PC-9 (cell line): ENCODE measurements around the gene CAPNS1. TPM values are rescaled to one million over a fixed set of nuclear protein-coding genes. Genes with fewer than 3 reads are reported as not detected.

ENCODE experiments used
- BruUV-seq: library from RNA; stranded (reverse); fragments of 400-500 nt; replicated peaks from 2 replicates; lab custom pipeline; 2021; lab: Mats Ljungman, UMichigan
- CTCF ChIA-PET: fragments of 300-600 bp; sonication (Branson Sonifier 250); formaldehyde crosslinking; loops from one replicate; lab custom pipeline; 2022; ENCODE audit warnings: antibody characterized with exemption; lab: Charles Lee
- POLR2A ChIA-PET: fragments of 300-600 bp; sonication (Branson Sonifier 250); formaldehyde crosslinking; loops from one replicate; lab custom pipeline; 2022; ENCODE audit warnings: antibody characterized with exemption; ENCODE audit not compliant: unreplicated experiment; lab: Charles Lee
- DNase-seq, 2 experiments: peaks; one replicate each; pipeline versions ENCODE4 v3.0.0 to v3.0.0-alpha.2; 2015 to 2022; ENCODE audit warnings: mixed read lengths in 1 of 2
- H2AFZ ChIP-seq: fragments of 200-600 bp; sonication (generic); 2 replicates; pipeline ENCODE4 v1.8.1; 2017; ENCODE audit warnings: antibody characterized with exemption
- H3F3A ChIP-seq: fragments of 200-600 bp; sonication (generic); 2 replicates; pipeline ENCODE4 v1.8.1; 2017; ENCODE audit warnings: antibody characterized with exemption, mild to moderate bottlenecking, low read depth; ENCODE audit not compliant: insufficient read depth
- H3K27ac ChIP-seq: fragments of 200-600 bp; sonication (generic); 2 replicates; pipeline ENCODE4 v1.6.1; 2016; ENCODE audit warnings: mixed run types
- H3K27me3 ChIP-seq: fragments of 200-600 bp; sonication (generic); 2 replicates; pipeline ENCODE4 v1.6.1; 2016; ENCODE audit warnings: low read depth, mixed run types; ENCODE audit not compliant: insufficient read depth
- H3K36me3 ChIP-seq: fragments of 200-600 bp; sonication (generic); 2 replicates; pipeline ENCODE4 v1.6.1; 2016; ENCODE audit warnings: low read depth, mixed run types
- H3K4me1 ChIP-seq: fragments of 200-600 bp; sonication (generic); replicated peaks from 2 replicates; pipeline ENCODE4 v1.6.1; 2016; ENCODE audit warnings: mixed run types; ENCODE audit not compliant: insufficient read depth
- H3K4me2 ChIP-seq: fragments of 200-600 bp; sonication (generic); 2 replicates; pipeline ENCODE4 v1.6.1; 2017; ENCODE audit warnings: mixed run types
- H3K4me3 ChIP-seq: fragments of 200-600 bp; sonication (generic); 2 replicates; pipeline ENCODE4 v1.6.1; 2016; ENCODE audit warnings: mixed run types
- H3K79me2 ChIP-seq: fragments of 200-600 bp; sonication (generic); 2 replicates; pipeline ENCODE4 v1.6.1; 2017; ENCODE audit warnings: low read depth, mixed run types
- H3K9me2 ChIP-seq: fragments of 200-600 bp; sonication (generic); 2 replicates; pipeline ENCODE4 v1.8.1; 2017; ENCODE audit warnings: mild to moderate bottlenecking; ENCODE audit not compliant: insufficient read depth
- H3K9me3 ChIP-seq: fragments of 200-600 bp; sonication (generic); 2 replicates; pipeline ENCODE4 v1.8.1; 2016; ENCODE audit warnings: low read depth; ENCODE audit not compliant: insufficient read depth
- H4K20me1 ChIP-seq: fragments of 200-600 bp; sonication (generic); 2 replicates; pipeline ENCODE4 v1.8.1; 2017; ENCODE audit not compliant: insufficient read depth
- EZH2 ChIP-seq: fragments of 200-600 bp; sonication (generic); IDR thresholded peaks from 2 replicates; pipeline ENCODE4 v1.8.0; 2017; ENCODE audit warnings: antibody characterized with exemption, low read depth
- intact Hi-C: fragments of 100-400 bp; cut with micrococcal nuclease; formaldehyde crosslinking; loops from one replicate; pipeline ENCODE4 v1.10.0; 2022; ENCODE audit not compliant: unreplicated experiment
- total RNA-seq: library from RNA; stranded (reverse); gene quantifications from 2 replicates; pipeline ENCODE4 v1.2.3, GENCODE V29; 2021
- TF ChIP-seq, protein P1 (sequence below): fragments of 200-600 bp; sonication (generic); conservative IDR thresholded peaks from 2 replicates; pipeline ENCODE4 v1.6.1; 2017; ENCODE audit warnings: mixed run types, antibody characterized with exemption, mild to moderate bottlenecking, moderate library complexity

CAPNS1 gene
- total RNA-seq, 1 experiment from 2014 or later, result 1,177 TPM

DNA sequence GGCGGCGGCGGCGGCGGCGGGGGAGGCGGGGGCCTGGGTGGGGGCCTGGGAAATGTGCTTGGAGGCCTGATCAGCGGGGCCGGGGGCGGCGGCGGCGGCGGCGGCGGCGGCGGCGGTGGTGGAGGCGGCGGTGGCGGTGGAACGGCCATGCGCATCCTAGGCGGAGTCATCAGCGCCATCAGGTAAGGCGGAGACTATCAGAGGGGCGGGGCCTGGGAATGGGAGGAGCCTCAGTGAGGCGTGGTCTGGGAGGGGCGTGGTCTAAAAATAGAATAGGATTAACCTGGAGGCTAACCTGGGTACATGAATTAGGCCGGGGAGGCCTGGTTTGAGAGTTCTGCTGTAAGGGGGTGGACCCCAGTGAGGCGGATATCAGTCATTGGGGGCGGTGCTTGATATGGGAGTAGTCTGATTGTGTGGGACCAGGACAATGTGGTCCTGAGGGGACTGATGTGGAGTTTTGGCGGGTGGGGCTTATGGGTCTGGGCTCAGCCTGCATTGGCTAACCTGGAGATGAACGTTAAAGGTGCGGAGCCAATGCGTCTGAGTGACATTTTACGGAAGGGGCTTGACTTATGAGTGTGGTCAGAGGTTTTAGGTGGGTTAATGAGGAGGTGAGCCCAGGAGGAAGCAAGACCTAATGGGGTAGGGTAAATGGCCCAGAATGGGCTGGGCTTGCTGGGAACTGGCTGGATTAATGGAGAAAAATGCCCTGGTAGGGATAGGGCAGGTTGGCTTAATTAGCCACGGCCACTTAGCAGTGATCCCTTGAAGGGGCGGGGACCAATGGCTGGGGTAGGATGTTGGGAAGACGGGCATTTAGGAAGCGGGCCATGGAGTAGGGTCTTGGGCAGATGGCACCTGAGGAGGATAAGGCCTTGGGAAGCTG lies 1.4 kb downstream of the CAPNS1 start:
- TF ChIP-seq, protein P1, sequence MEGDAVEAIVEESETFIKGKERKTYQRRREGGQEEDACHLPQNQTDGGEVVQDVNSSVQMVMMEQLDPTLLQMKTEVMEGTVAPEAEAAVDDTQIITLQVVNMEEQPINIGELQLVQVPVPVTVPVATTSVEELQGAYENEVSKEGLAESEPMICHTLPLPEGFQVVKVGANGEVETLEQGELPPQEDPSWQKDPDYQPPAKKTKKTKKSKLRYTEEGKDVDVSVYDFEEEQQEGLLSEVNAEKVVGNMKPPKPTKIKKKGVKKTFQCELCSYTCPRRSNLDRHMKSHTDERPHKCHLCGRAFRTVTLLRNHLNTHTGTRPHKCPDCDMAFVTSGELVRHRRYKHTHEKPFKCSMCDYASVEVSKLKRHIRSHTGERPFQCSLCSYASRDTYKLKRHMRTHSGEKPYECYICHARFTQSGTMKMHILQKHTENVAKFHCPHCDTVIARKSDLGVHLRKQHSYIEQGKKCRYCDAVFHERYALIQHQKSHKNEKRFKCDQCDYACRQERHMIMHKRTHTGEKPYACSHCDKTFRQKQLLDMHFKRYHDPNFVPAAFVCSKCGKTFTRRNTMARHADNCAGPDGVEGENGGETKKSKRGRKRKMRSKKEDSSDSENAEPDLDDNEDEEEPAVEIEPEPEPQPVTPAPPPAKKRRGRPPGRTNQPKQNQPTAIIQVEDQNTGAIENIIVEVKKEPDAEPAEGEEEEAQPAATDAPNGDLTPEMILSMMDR, result no peak
- no peak for TF ChIP-seq EZH2
- Histone ChIP-seq H2AFZ (no peak overlapping the region), H3K27ac (no peak overlapping the region; the same call in none of the 2 replicates), H3K36me3 (peaks cover 36% of the 10 kb centered on the region), H3K4me2 (peak overlapping the region; percentile 88), H3K9me2 (no peaks in the 10 kb centered on the region), H3K4me1 (peaks cover 36% of the 10 kb centered on the region), H3K79me2 (peaks cover 43% of the 10 kb centered on the region), H4K20me1 (peaks cover 32% of the 10 kb centered on the region), H3K27me3 (no peaks in the 10 kb centered on the region), H3K9me3 (no peaks in the 10 kb centered on the region), H3F3A (peaks cover 56% of the 10 kb centered on the region), H3K4me3 (peak overlapping the region; percentile 98)
- BruUV-seq, result no TSS peak
- peak; percentile 81 to 93 for DNase-seq
- ChIA-PET POLR2A (no interaction called here), CTCF (no interaction called here)
- intact Hi-C loops, result no loop called here

DNA sequence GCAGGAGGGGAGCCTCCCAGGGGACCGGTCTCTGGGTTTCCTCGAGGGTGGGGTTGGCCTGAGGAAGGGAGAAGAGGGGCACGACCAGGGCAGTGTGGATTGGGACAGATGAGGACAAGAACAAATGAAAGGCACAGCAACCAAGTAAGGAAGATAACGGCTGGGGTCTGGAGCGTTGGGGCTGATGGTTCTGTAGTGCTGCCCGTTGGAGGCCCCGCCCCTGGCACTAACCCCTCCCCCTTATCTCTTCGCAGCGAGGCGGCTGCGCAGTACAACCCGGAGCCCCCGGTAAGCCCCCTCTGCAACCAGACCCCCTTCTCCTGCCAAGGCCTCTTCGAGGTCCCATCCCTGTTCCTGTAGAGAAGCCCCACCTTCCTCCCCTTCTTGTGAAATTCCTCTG lies 2.2 kb downstream of the CAPNS1 start:
- no peak overlapping the region for H3K4me3 ChIP-seq
- H4K20me1 ChIP-seq, result peaks cover 32% of the 10 kb centered on the region
- H3F3A ChIP-seq, result peaks cover 58% of the 10 kb centered on the region
- intact Hi-C loops, result no loop called here
- H3K9me2 ChIP-seq, result no peaks in the 10 kb centered on the region
- no peak for DNase-seq
- no peaks in the 10 kb centered on the region for H3K27me3 ChIP-seq
- POLR2A ChIA-PET, result no interaction called here
- H3K79me2 ChIP-seq, result peaks cover 43% of the 10 kb centered on the region
- TF ChIP-seq, protein P1, result no peak
- TF ChIP-seq EZH2, result no peak
- BruUV-seq, result no TSS peak
- H3K4me1 ChIP-seq, result peaks cover 31% of the 10 kb centered on the region
- peaks cover 44% of the 10 kb centered on the region for H3K36me3 ChIP-seq
- no peak overlapping the region for H2AFZ ChIP-seq
- peak overlapping the region; percentile 88 for H3K4me2 ChIP-seq
- no peaks in the 10 kb centered on the region for H3K9me3 ChIP-seq
- no peak overlapping the region for H3K27ac ChIP-seq
- CTCF ChIA-PET, result no interaction called here

- peaks cover 32% of the 10 kb centered on the region for H4K20me1 ChIP-seq
- TF ChIP-seq EZH2, result no peak
- TF ChIP-seq, protein P1, result no peak
These were observed 2.6 kb downstream of the CAPNS1 start for GRCh38 chr19:36142496-36142895.

More at GRCh38 chr19:36142496-36142895, 2.6 kb downstream of the CAPNS1 start:
- Histone ChIP-seq H3K4me3 (no peak overlapping the region), H3K27me3 (no peaks in the 10 kb centered on the region), H3K4me2 (no peak overlapping the region), H3K9me3 (no peaks in the 10 kb centered on the region), H3F3A (peaks cover 58% of the 10 kb centered on the region), H3K79me2 (peaks cover 43% of the 10 kb centered on the region), H2AFZ (no peak overlapping the region), H3K27ac (no peak overlapping the region), H3K4me1 (peaks cover 26% of the 10 kb centered on the region), H3K36me3 (peaks cover 47% of the 10 kb centered on the region), H3K9me2 (no peaks in the 10 kb centered on the region)
- ChIA-PET POLR2A (no interaction called here), CTCF (no interaction called here)
- intact Hi-C loops, result no loop called here
- BruUV-seq, result no TSS peak
- DNase-seq, result no peak
